Activated naive CD4-positive, alpha-beta T cell treated with anti-CD3 and anti-CD28 coated beads for 36 hours (primary cell): ENCODE results near the gene ADAMTSL5. TPM values are rescaled to one million over a fixed set of nuclear protein-coding genes. Genes with fewer than 3 reads are reported as not detected.

Experiments used
- CTCF ChIA-PET: fragments of 350-600 bp; sonication (Branson Sonifier 250); formaldehyde crosslinking; loops from one replicate; lab custom pipeline; 2021; ENCODE audit warnings: antibody characterized with exemption; lab: Charles Lee
- DNase-seq: peaks from one replicate; pipeline ENCODE4 v3.0.0-alpha.2; 2020
- H3K27ac Mint-ChIP-seq: one replicate; pipeline ENCODE4 v1.8.0; 2021; ENCODE audit warnings: mild to moderate bottlenecking, mixed read lengths
- H3K27me3 Mint-ChIP-seq: one replicate; pipeline ENCODE4 v1.8.0; 2021; ENCODE audit warnings: low read depth, mixed read lengths
- H3K36me3 Mint-ChIP-seq: one replicate; pipeline ENCODE4 v1.8.0; 2021; ENCODE audit warnings: low read depth, mixed read lengths
- H3K4me1 Mint-ChIP-seq: one replicate; pipeline ENCODE4 v1.8.0; 2021; ENCODE audit warnings: low read depth, mixed read lengths
- H3K4me3 Mint-ChIP-seq: one replicate; pipeline ENCODE4 v1.8.0; 2021; ENCODE audit warnings: mild to moderate bottlenecking, moderate library complexity, mixed read lengths
- H3K9me3 Mint-ChIP-seq: one replicate; pipeline ENCODE4 v1.8.0; 2021; ENCODE audit warnings: mixed read lengths
- intact Hi-C: fragments of 100-400 bp; cut with micrococcal nuclease; formaldehyde crosslinking; loops from one replicate; pipeline ENCODE4 v1.15.1; 2023
- total RNA-seq, 2 experiments: library from RNA; stranded (reverse); gene quantifications; one replicate each; pipeline ENCODE4 v1.2.3, GENCODE V29; 2021

The ADAMTSL5 gene
- total RNA-seq, 2 experiments from 2014 or later, result 0.95 to 1.6 TPM

GRCh38 chr19:1516395-1516753 lies 3.6 kb upstream of the ADAMTSL5 start:
- CTCF ChIA-PET, result no interaction called here
- H3K4me3 Mint-ChIP-seq, result no peak overlapping the region

GRCh38 chr19:1514986-1515721 lies 2.3 kb upstream of the ADAMTSL5 start:
- no peaks in the 10 kb centered on the region for H3K9me3 Mint-ChIP-seq
- intact Hi-C loops, result loop anchor here (5.0 kb wide), 1 partner anchor 238 kb away; the partner anchor contains the start of gene FAM174C
- CTCF ChIA-PET, result interaction anchor here (0.7 to 1.0 kb wide), 2 partner anchors 49 to 148 kb away, joined by 3 to 4 read pairs; no protein-coding TSS in a partner anchor

More at GRCh38 chr19:1516395-1516753, 3.6 kb upstream of the ADAMTSL5 start:
- Mint-ChIP-seq H3K9me3 (no peaks in the 10 kb centered on the region), H3K27me3 (no peaks in the 10 kb centered on the region), H3K27ac (no peak overlapping the region), H3K36me3 (no peaks in the 10 kb centered on the region), H3K4me1 (peaks cover 6% of the 10 kb centered on the region)
- intact Hi-C loops, result no loop called here
- DNase-seq, result no peak

GRCh38 chr19:1514295-1514661 lies 1.5 kb upstream of the ADAMTSL5 start:
- intact Hi-C loops, result loop anchor here (5.0 kb wide), 1 partner anchor 237 kb away; the partner anchor contains the start of gene FAM174C
- Mint-ChIP-seq H3K4me3 (no peak overlapping the region), H3K9me3 (no peaks in the 10 kb centered on the region), H3K4me1 (peaks cover 11% of the 10 kb centered on the region), H3K27me3 (peaks cover 6% of the 10 kb centered on the region), H3K36me3 (no peaks in the 10 kb centered on the region), H3K27ac (no peak overlapping the region)
- CTCF ChIA-PET, result interaction anchor here (0.7 to 1.0 kb wide), 2 partner anchors 48 to 147 kb away, joined by 3 to 4 read pairs; no protein-coding TSS in a partner anchor
- DNase-seq, result no peak

More at GRCh38 chr19:1514986-1515721, 2.3 kb upstream of the ADAMTSL5 start:
- DNase-seq, result no peak
- Mint-ChIP-seq H3K4me3 (no peak overlapping the region), H3K27me3 (peaks cover 2% of the 10 kb centered on the region), H3K27ac (no peak overlapping the region), H3K36me3 (no peaks in the 10 kb centered on the region), H3K4me1 (peaks cover 6% of the 10 kb centered on the region)

GRCh38 chr19:1513499-1514294 lies 878 bp upstream of the ADAMTSL5 start:
- H3K36me3 Mint-ChIP-seq, result no peaks in the 10 kb centered on the region
- peak; percentile 69 for DNase-seq
- intact Hi-C loops, result loop anchor here (1.0 to 5.0 kb wide), 3 partner anchors 43 to 236 kb away; partner anchors contain the start of genes FAM174C and RPS15
- no peak overlapping the region for H3K4me3 Mint-ChIP-seq
- H3K27me3 Mint-ChIP-seq, result peaks cover 6% of the 10 kb centered on the region
- CTCF ChIA-PET, result interaction anchor here (1.0 kb wide), 1 partner anchor 47 kb away, joined by 3 read pairs; no protein-coding TSS in a partner anchor
- H3K9me3 Mint-ChIP-seq, result no peaks in the 10 kb centered on the region
- no peak overlapping the region for H3K27ac Mint-ChIP-seq
- peaks cover 12% of the 10 kb centered on the region for H3K4me1 Mint-ChIP-seq

GRCh38 chr19:1511318-1512317 lies 1.2 kb downstream of the ADAMTSL5 start:
- no peaks in the 10 kb centered on the region for H3K36me3 Mint-ChIP-seq
- peaks cover 6% of the 10 kb centered on the region for H3K27me3 Mint-ChIP-seq
- CTCF ChIA-PET, result no interaction called here
- DNase-seq, result no peak
- H3K27ac Mint-ChIP-seq, result no peak overlapping the region
- no peaks in the 10 kb centered on the region for H3K9me3 Mint-ChIP-seq
- H3K4me3 Mint-ChIP-seq, result peak overlapping the region; percentile 63
- peaks cover 17% of the 10 kb centered on the region for H3K4me1 Mint-ChIP-seq
- intact Hi-C loops, result loop anchor here (2.0 to 5.0 kb wide), 2 partner anchors 41 to 234 kb away; partner anchors contain the start of gene FAM174C

GRCh38 chr19:1510807-1511206 lies 2.0 kb downstream of the ADAMTSL5 start:
- no peak overlapping the region for H3K4me3 Mint-ChIP-seq
- intact Hi-C loops, result loop anchor here (5.0 kb wide), 1 partner anchor 234 kb away; the partner anchor contains the start of gene FAM174C
- no peak overlapping the region for H3K27ac Mint-ChIP-seq
- H3K4me1 Mint-ChIP-seq, result peaks cover 17% of the 10 kb centered on the region
- no peak for DNase-seq
- CTCF ChIA-PET, result no interaction called here
- H3K9me3 Mint-ChIP-seq, result no peaks in the 10 kb centered on the region
- no peaks in the 10 kb centered on the region for H3K36me3 Mint-ChIP-seq
- peaks cover 6% of the 10 kb centered on the region for H3K27me3 Mint-ChIP-seq

GRCh38 chr19:1510442-1510806 lies 2.4 kb downstream of the ADAMTSL5 start:
- Mint-ChIP-seq H3K9me3 (no peaks in the 10 kb centered on the region), H3K27ac (no peak overlapping the region), H3K4me1 (peaks cover 17% of the 10 kb centered on the region), H3K4me3 (no peak overlapping the region), H3K27me3 (peaks cover 6% of the 10 kb centered on the region), H3K36me3 (no peaks in the 10 kb centered on the region)
- intact Hi-C loops, result loop anchor here (5.0 kb wide), 1 partner anchor 233 kb away; the partner anchor contains the start of gene FAM174C
- no peak for DNase-seq
- CTCF ChIA-PET, result no interaction called here

- CTCF ChIA-PET, result no interaction called here
- no peak for DNase-seq
- H3K27ac Mint-ChIP-seq, result no peak overlapping the region
- H3K9me3 Mint-ChIP-seq, result no peaks in the 10 kb centered on the region
- H3K4me3 Mint-ChIP-seq, result no peak overlapping the region
- H3K4me1 Mint-ChIP-seq, result peaks cover 17% of the 10 kb centered on the region
- H3K36me3 Mint-ChIP-seq, result no peaks in the 10 kb centered on the region
- H3K27me3 Mint-ChIP-seq, result peaks cover 6% of the 10 kb centered on the region
- intact Hi-C loops, result loop anchor here (5.0 kb wide), 1 partner anchor 233 kb away; the partner anchor contains the start of gene FAM174C
Measured at GRCh38 chr19:1509602-1510441, 3.0 kb downstream of the ADAMTSL5 start.

- H3K4me1 Mint-ChIP-seq, result peaks cover 19% of the 10 kb centered on the region
- CTCF ChIA-PET, result no interaction called here
- H3K36me3 Mint-ChIP-seq, result no peaks in the 10 kb centered on the region
- no peak overlapping the region for H3K4me3 Mint-ChIP-seq
- intact Hi-C loops, result no loop called here
- no peak overlapping the region for H3K27ac Mint-ChIP-seq
- H3K9me3 Mint-ChIP-seq, result no peaks in the 10 kb centered on the region
- H3K27me3 Mint-ChIP-seq, result peaks cover 12% of the 10 kb centered on the region
- DNase-seq, result no peak
Measured at GRCh38 chr19:1508507-1508856, 4.3 kb downstream of the ADAMTSL5 start.

GRCh38 chr19:1507763-1508506 lies 4.9 kb downstream of the ADAMTSL5 start:
- Mint-ChIP-seq H3K9me3 (no peaks in the 10 kb centered on the region), H3K27ac (peak overlapping the region; percentile 20), H3K4me1 (peaks cover 21% of the 10 kb centered on the region), H3K4me3 (peak overlapping the region; percentile 77), H3K27me3 (peaks cover 15% of the 10 kb centered on the region), H3K36me3 (no peaks in the 10 kb centered on the region)
- CTCF ChIA-PET, result no interaction called here
- intact Hi-C loops, result loop anchor here (1.0 kb wide), 1 partner anchor 18 kb away; the partner anchor contains the start of gene PCSK4
- DNase-seq, result peak; percentile 89
